ENCODE data around the gene BBX.

GRCh38 chr3:107813026-107813425 lies 290.3 kb downstream of the BBX start:
- TF ChIP-seq GATA1 (IDR thresholded peaks at IDR 0.05; ENCODE audit: low read depth, low read length) (no peak), POLR2A (IDR thresholded peaks at IDR 0.05; ENCODE audit: low read length) (no peak)
